ENCODE results near the gene PDE11A.
A peak's percentile ranks its signal among the peaks of the same experiment; 100 is the strongest.

Gene PDE11A

DNA sequence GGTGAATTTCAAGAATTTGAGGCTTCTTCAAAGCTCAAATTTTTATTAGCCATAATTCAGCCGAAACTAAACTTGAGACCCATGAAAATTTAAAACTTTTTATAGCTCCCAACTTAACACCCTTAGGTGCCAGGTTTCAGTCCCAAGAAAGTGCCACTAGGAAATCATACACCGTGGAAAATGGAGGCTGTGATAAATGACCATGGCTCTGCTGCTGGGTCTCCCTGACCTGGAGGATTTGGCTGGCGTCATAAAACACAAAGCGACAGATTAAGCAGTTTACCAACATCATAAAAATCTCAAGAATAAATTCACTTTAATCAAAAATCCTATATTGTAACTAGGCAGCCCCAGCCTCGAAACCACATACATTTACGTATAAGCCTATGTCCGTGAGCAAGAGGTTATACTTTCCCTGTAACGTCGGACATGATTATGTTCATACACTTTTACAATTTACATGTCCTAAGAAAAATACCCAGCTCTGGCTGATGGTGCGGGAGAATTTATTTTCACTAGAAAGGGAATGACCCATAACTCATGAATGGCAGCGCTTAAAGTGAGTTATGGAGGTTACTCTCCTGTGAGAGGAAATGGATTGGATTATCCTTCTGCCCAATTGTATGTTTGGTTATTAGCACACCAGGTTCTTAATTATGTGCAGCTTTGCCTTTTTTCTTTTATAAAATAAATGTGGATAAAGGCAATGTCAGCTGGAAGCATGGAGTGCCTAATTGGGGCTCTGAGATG, 350.6 kb downstream of the PDE11A start:
- Histone ChIP-seq H2AFZ (ENCODE audit: low read depth, low read length, severe bottlenecking) (no peak overlapping the region), H3K79me2 (ENCODE audit: insufficient read depth, low read length) (no peaks in the 10 kb centered on the region), H3K27ac (ENCODE audit: low read depth, low read length) (no peak overlapping the region), H4K20me1 (ENCODE audit: low read depth, low read length) (no peaks in the 10 kb centered on the region), H3K9me2 (replicated peaks; ENCODE audit: insufficient read depth, low read length) (no peaks in the 10 kb centered on the region), H3K9me3 (ENCODE audit: insufficient read depth, low read length) (no peaks in the 10 kb centered on the region), H3K36me3 (ENCODE audit: low read length) (no peaks in the 10 kb centered on the region), H3K27me3 (ENCODE audit: low read length) (no peaks in the 10 kb centered on the region), H3K4me3 (ENCODE audit: insufficient read depth, low read length, poor library complexity, severe bottlenecking) (no peak overlapping the region), H3K4me2 (ENCODE audit: low read depth, low read length, poor library complexity, severe bottlenecking) (no peak overlapping the region), H3F3A (ENCODE audit: insufficient read depth) (no peaks in the 10 kb centered on the region), H3K9ac (ENCODE audit: low read length) (no peak overlapping the region)
- no peak for TF ChIP-seq CTCF (IDR thresholded peaks at IDR 0.05; ENCODE audit: insufficient read depth, low read length, poor library complexity, severe bottlenecking)
- no peak for TF ChIP-seq EZH2phosphoT487 (conservative IDR thresholded peaks at IDR 0.05; ENCODE audit: low read length)

GRCh38 chr2:177721087-177721486, 351.5 kb downstream of the PDE11A start:
- H3K9me3 ChIP-seq (ENCODE audit: insufficient read depth, low read length): no peaks in the 10 kb centered on the region
- no peak overlapping the region for H3K4me2 ChIP-seq (ENCODE audit: low read depth, low read length, poor library complexity, severe bottlenecking)
- no peak overlapping the region for H2AFZ ChIP-seq (ENCODE audit: low read depth, low read length, severe bottlenecking)
- no peak for TF ChIP-seq CTCF (IDR thresholded peaks at IDR 0.05; ENCODE audit: insufficient read depth, low read length, poor library complexity, severe bottlenecking)
- TF ChIP-seq EZH2phosphoT487 (conservative IDR thresholded peaks at IDR 0.05; ENCODE audit: low read length): no peak
- H4K20me1 ChIP-seq (ENCODE audit: low read depth, low read length): no peaks in the 10 kb centered on the region
- H3K9ac ChIP-seq (ENCODE audit: low read length): no peak overlapping the region
- no peaks in the 10 kb centered on the region for H3K36me3 ChIP-seq (ENCODE audit: low read length)
- no peaks in the 10 kb centered on the region for H3K9me2 ChIP-seq (replicated peaks; ENCODE audit: insufficient read depth, low read length)
- H3K4me3 ChIP-seq (ENCODE audit: insufficient read depth, low read length, poor library complexity, severe bottlenecking): no peak overlapping the region
- H3K79me2 ChIP-seq (ENCODE audit: insufficient read depth, low read length): no peaks in the 10 kb centered on the region
- H3K27me3 ChIP-seq (ENCODE audit: low read length): no peaks in the 10 kb centered on the region
- H3K27ac ChIP-seq (ENCODE audit: low read depth, low read length): no peak overlapping the region
- no peaks in the 10 kb centered on the region for H3F3A ChIP-seq (ENCODE audit: insufficient read depth)

GRCh38 chr2:177717831-177718618, 354.6 kb downstream of the PDE11A start:
- Histone ChIP-seq H3K27ac (ENCODE audit: low read depth, low read length) (no peak overlapping the region), H3K9me2 (replicated peaks; ENCODE audit: insufficient read depth, low read length) (no peaks in the 10 kb centered on the region), H2AFZ (ENCODE audit: low read depth, low read length, severe bottlenecking) (no peak overlapping the region), H3K9me3 (ENCODE audit: insufficient read depth, low read length) (no peaks in the 10 kb centered on the region), H3K4me3 (ENCODE audit: insufficient read depth, low read length, poor library complexity, severe bottlenecking) (no peak overlapping the region), H4K20me1 (ENCODE audit: low read depth, low read length) (no peaks in the 10 kb centered on the region), H3K27me3 (ENCODE audit: low read length) (no peaks in the 10 kb centered on the region), H3F3A (ENCODE audit: insufficient read depth) (no peaks in the 10 kb centered on the region), H3K79me2 (ENCODE audit: insufficient read depth, low read length) (no peaks in the 10 kb centered on the region), H3K4me2 (ENCODE audit: low read depth, low read length, poor library complexity, severe bottlenecking) (no peak overlapping the region), H3K36me3 (ENCODE audit: low read length) (no peaks in the 10 kb centered on the region), H3K9ac (ENCODE audit: low read length) (no peak overlapping the region)
- TF ChIP-seq EZH2phosphoT487 (conservative IDR thresholded peaks at IDR 0.05; ENCODE audit: low read length): no peak
- peak; percentile 23 for TF ChIP-seq CTCF (IDR thresholded peaks at IDR 0.05; ENCODE audit: insufficient read depth, low read length, poor library complexity, severe bottlenecking)

Measured in SU-DHL-6 (cell line).